ENCODE data around the gene TRIM16.
"Not testable (repeated sequence)": the region's sequence is repeated elsewhere in the genome, so short reads cannot be mapped to it uniquely, and the experiment has no call there.

- not testable (repeated sequence) for TF ChIP-seq ETV6 (IDR thresholded peaks at IDR 0.05; ENCODE audit: borderline replicate concordance in 1 of 2, low read depth in 2 of 2, low read length in 1 of 2); ETV6 (CRISPR knock-in tag; IDR thresholded peaks at IDR 0.05; ENCODE audit: borderline replicate concordance); SMC3 (conservative IDR thresholded peaks at IDR 0.05; ENCODE audit: insufficient read depth, low read depth, low read length); FOXJ3 (CRISPR knock-in tag; IDR thresholded peaks at IDR 0.05); POLR2AphosphoS5 (IDR thresholded peaks at IDR 0.05; ENCODE audit: control insufficient read depth, insufficient read depth, low read depth, low read length); EZH2 (IDR thresholded peaks at IDR 0.05; ENCODE audit: borderline replicate concordance, low read depth, low read length); JUND (IDR thresholded peaks at IDR 0.05; ENCODE audit: borderline replicate concordance, low read depth, low read length); JUND (tag; IDR thresholded peaks at IDR 0.05; ENCODE audit: borderline replicate concordance, low read depth, low read length); MAFK (IDR thresholded peaks at IDR 0.05; ENCODE audit: low read length); SMAD4 (CRISPR knock-in tag; conservative IDR thresholded peaks at IDR 0.05)
- TF ChIP-seq, protein P1, sequence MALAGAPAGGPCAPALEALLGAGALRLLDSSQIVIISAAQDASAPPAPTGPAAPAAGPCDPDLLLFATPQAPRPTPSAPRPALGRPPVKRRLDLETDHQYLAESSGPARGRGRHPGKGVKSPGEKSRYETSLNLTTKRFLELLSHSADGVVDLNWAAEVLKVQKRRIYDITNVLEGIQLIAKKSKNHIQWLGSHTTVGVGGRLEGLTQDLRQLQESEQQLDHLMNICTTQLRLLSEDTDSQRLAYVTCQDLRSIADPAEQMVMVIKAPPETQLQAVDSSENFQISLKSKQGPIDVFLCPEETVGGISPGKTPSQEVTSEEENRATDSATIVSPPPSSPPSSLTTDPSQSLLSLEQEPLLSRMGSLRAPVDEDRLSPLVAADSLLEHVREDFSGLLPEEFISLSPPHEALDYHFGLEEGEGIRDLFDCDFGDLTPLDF (CRISPR knock-in tag; IDR thresholded peaks at IDR 0.05), result not testable (repeated sequence)
- TF ChIP-seq, protein P2, sequence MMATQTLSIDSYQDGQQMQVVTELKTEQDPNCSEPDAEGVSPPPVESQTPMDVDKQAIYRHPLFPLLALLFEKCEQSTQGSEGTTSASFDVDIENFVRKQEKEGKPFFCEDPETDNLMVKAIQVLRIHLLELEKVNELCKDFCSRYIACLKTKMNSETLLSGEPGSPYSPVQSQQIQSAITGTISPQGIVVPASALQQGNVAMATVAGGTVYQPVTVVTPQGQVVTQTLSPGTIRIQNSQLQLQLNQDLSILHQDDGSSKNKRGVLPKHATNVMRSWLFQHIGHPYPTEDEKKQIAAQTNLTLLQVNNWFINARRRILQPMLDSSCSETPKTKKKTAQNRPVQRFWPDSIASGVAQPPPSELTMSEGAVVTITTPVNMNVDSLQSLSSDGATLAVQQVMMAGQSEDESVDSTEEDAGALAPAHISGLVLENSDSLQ (IDR thresholded peaks at IDR 0.05), result not testable (repeated sequence)
- TF ChIP-seq, protein P3, sequence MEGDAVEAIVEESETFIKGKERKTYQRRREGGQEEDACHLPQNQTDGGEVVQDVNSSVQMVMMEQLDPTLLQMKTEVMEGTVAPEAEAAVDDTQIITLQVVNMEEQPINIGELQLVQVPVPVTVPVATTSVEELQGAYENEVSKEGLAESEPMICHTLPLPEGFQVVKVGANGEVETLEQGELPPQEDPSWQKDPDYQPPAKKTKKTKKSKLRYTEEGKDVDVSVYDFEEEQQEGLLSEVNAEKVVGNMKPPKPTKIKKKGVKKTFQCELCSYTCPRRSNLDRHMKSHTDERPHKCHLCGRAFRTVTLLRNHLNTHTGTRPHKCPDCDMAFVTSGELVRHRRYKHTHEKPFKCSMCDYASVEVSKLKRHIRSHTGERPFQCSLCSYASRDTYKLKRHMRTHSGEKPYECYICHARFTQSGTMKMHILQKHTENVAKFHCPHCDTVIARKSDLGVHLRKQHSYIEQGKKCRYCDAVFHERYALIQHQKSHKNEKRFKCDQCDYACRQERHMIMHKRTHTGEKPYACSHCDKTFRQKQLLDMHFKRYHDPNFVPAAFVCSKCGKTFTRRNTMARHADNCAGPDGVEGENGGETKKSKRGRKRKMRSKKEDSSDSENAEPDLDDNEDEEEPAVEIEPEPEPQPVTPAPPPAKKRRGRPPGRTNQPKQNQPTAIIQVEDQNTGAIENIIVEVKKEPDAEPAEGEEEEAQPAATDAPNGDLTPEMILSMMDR (IDR thresholded peaks at IDR 0.05 in 2 of 3, conservative IDR thresholded peaks at IDR 0.05 in 1 of 3; ENCODE audit: insufficient read depth in 2 of 3, low read depth in 1 of 3, low read length in 3 of 3), result not testable (repeated sequence)
These were observed 47.8 kb upstream of the TRIM16 start, which contains the start of gene TBC1D26 for GRCh38 chr17:15731900-15732299.

Measured in K562 (cell line).